Activated naive CD8-positive, alpha-beta T cell treated with anti-CD3 and anti-CD28 coated beads, Interleukin-2, amount 50 U/mL, for 24 hours (primary cell): ENCODE measurements around the gene ASCL1.
A peak's percentile ranks its signal among the peaks of the same experiment; 100 is the strongest.

Source experiments
- ATAC-seq: fragments of 150-1000 bp; cut with Tn5 transposase; one replicate; pipeline ENCODE4 v1.10.0; 2021
- DNase-seq: peaks from one replicate; pipeline ENCODE4 v3.0.0; 2021
- H3K27ac Mint-ChIP-seq: one replicate; pipeline ENCODE4 v1.8.0; 2021; ENCODE audit warnings: mild to moderate bottlenecking, mixed read lengths
- H3K27me3 Mint-ChIP-seq: one replicate; pipeline ENCODE4 v1.8.0; 2021; ENCODE audit warnings: mixed read lengths
- H3K36me3 Mint-ChIP-seq: one replicate; pipeline ENCODE4 v1.8.0; 2021; ENCODE audit warnings: low read depth, mixed read lengths
- H3K4me1 Mint-ChIP-seq: one replicate; pipeline ENCODE4 v1.8.0; 2021; ENCODE audit warnings: mixed read lengths
- H3K4me3 Mint-ChIP-seq: one replicate; pipeline ENCODE4 v1.8.0; 2021; ENCODE audit warnings: mild to moderate bottlenecking, moderate library complexity, mixed read lengths
- H3K9me3 Mint-ChIP-seq: one replicate; pipeline ENCODE4 v1.8.0; 2021; ENCODE audit warnings: mixed read lengths

Gene ASCL1

DNA sequence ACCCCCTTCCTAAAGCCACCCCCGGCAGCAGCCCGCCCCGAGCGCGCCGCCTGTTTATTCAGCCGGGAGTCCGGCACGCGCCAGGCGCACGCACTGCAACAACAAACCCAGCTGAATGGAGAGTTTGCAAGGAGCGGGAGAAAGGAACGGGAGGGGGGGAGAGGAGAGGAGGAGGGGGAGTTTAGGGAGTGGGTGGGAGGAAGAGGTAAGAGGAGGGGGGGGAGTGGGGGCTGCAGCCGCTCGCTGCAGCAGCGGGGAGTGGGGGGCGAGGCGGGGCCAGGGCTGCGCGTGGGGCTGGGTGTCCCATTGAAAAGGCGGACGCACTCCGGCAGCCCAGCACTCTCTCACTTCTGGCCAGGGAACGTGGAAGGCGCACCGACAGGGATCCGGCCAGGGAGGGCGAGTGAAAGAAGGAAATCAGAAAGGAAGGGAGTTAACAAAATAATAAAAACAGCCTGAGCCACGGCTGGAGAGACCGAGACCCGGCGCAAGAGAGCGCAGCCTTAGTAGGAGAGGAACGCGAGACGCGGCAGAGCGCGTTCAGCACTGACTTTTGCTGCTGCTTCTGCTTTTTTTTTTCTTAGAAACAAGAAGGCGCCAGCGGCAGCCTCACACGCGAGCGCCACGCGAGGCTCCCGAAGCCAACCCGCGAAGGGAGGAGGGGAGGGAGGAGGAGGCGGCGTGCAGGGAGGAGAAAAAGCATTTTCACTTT is at the start of gene ASCL1:
TSS of gene ASCL1 (plus strand) at position 336 of the 712 bp plus-strand sequence. CDS start 571 bp downstream, outside the sequence.
- no peak for ATAC-seq
- Mint-ChIP-seq H3K27me3 (peaks cover 87% of the 10 kb centered on the region), H3K36me3 (no peaks in the 10 kb centered on the region), H3K9me3 (no peaks in the 10 kb centered on the region), H3K27ac (no peak within 1 kb of the TSS), H3K4me1 (peaks cover 35% of the 10 kb centered on the region), H3K4me3 (peak within 1 kb of the TSS; percentile 74)
- DNase-seq = no peak

DNA sequence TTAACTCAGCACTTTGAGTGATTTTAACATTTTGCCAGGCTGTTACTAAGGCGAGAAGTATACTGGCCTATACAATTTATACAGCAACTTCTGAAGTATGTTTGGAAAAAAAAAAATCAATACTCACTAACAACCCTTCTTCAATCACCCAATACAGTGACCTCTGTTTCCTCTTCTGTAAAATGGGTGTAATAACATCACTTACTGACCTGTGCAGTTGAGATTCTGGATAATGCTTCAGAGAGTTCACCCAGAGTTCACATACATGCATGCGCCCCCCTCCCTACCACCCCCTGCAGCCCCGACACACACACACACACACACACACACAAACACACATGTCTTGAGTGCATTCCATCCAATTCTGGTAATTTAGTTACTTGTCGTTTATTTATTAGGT is 49.6 kb upstream of the ASCL1 start:
- no peak for ATAC-seq
- Mint-ChIP-seq H3K9me3 (no peaks in the 10 kb centered on the region), H3K27me3 (no peaks in the 10 kb centered on the region), H3K4me3 (no peak overlapping the region), H3K4me1 (no peaks in the 10 kb centered on the region), H3K36me3 (no peaks in the 10 kb centered on the region), H3K27ac (no peak overlapping the region)
- no peak for DNase-seq

DNA sequence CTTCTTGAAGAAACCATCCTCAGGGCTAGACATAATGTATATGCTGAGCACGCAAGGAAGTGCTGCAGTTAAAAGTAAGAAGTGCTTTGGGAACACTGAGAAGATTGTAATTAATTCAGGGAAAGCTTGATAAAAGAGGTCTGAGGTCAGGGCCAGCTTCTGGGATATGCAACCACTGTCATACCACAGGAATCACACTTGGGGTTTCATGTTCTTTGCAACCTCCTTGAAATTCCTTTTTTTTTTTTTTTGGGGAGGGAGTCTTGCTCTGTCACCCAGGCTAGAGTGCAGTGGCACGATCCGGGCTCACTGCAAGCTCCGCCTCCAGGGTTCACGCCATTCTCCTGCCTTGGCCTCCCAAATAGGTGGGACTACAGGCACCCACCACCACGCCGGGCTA is 47.3 kb upstream of the ASCL1 start:
- Mint-ChIP-seq H3K4me3 (no peak overlapping the region), H3K4me1 (no peaks in the 10 kb centered on the region), H3K27me3 (peaks cover 8% of the 10 kb centered on the region), H3K36me3 (no peaks in the 10 kb centered on the region), H3K9me3 (no peaks in the 10 kb centered on the region), H3K27ac (no peak overlapping the region)
- ATAC-seq (no peak), DNase-seq (no peak)

- peaks cover 8% of the 10 kb centered on the region for H3K27me3 Mint-ChIP-seq
- H3K36me3 Mint-ChIP-seq = no peaks in the 10 kb centered on the region
- no peak for ATAC-seq
- H3K9me3 Mint-ChIP-seq = no peaks in the 10 kb centered on the region
- no peaks in the 10 kb centered on the region for H3K4me1 Mint-ChIP-seq
- DNase-seq = no peak
- H3K27ac Mint-ChIP-seq = no peak overlapping the region
- no peak overlapping the region for H3K4me3 Mint-ChIP-seq
These were observed 46.7 kb upstream of the ASCL1 start for GRCh38 chr12:102910792-102911191.

GRCh38 chr12:102911320-102911719 is 46.2 kb upstream of the ASCL1 start:
- Mint-ChIP-seq H3K9me3 (no peaks in the 10 kb centered on the region), H3K4me3 (no peak overlapping the region), H3K4me1 (no peaks in the 10 kb centered on the region), H3K36me3 (no peaks in the 10 kb centered on the region), H3K27me3 (peaks cover 8% of the 10 kb centered on the region), H3K27ac (no peak overlapping the region)
- DNase-seq = no peak
- ATAC-seq = no peak

GRCh38 chr12:102912258-102912657 is 45.2 kb upstream of the ASCL1 start:
- Mint-ChIP-seq H3K9me3 (no peaks in the 10 kb centered on the region), H3K4me1 (no peaks in the 10 kb centered on the region)

GRCh38 chr12:102913453-102914226 is 43.8 kb upstream of the ASCL1 start:
- no peak for ATAC-seq
- Mint-ChIP-seq H3K9me3 (no peaks in the 10 kb centered on the region), H3K4me3 (no peak overlapping the region), H3K27me3 (peaks cover 12% of the 10 kb centered on the region), H3K27ac (no peak overlapping the region), H3K4me1 (no peaks in the 10 kb centered on the region), H3K36me3 (no peaks in the 10 kb centered on the region)
- no peak for DNase-seq

More at GRCh38 chr12:102912258-102912657, 45.2 kb upstream of the ASCL1 start:
- no peak for DNase-seq
- no peak for ATAC-seq
- no peaks in the 10 kb centered on the region for H3K36me3 Mint-ChIP-seq
- H3K27me3 Mint-ChIP-seq = peaks cover 10% of the 10 kb centered on the region
- no peak overlapping the region for H3K4me3 Mint-ChIP-seq
- H3K27ac Mint-ChIP-seq = no peak overlapping the region

DNA sequence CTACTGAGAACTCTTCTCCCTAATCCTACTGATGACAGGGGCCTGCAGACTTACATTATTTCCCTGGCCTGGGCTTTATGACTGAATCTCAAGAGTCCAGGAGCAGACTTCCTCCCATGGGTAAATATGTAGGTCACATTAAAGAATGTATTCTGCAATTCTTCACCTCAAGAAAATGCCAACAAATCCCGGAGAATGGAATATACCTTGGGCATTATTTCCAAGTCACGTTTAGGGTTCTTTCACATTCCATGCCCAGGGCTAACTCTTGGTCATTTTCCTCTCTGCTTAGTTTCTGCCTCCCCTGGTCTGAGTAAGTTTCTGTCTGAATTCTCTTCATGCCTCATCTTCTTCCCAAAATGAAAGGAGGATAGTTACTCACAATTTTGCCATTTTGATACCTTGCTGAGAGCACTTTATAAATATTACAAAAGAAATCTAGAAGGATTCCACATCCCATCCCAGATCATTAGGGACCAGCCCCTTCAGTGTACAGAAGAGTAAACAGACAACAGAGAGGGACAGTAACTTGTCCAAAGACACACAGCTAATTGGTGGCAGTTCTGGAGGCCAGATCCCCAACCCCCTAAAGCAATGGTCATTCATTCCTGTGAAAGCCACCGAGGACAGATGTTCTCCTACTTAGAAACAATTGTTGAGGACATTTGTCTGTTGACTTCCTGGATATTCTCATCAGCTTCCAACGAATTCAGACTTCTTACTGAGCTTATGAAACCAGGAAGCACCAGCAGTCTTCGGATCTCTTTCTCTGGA is 41.0 kb upstream of the ASCL1 start:
- Mint-ChIP-seq H3K27ac (no peak overlapping the region), H3K27me3 (peaks cover 14% of the 10 kb centered on the region), H3K4me1 (no peaks in the 10 kb centered on the region), H3K36me3 (no peaks in the 10 kb centered on the region), H3K9me3 (no peaks in the 10 kb centered on the region), H3K4me3 (no peak overlapping the region)
- no peak for ATAC-seq
- no peak for DNase-seq

DNA sequence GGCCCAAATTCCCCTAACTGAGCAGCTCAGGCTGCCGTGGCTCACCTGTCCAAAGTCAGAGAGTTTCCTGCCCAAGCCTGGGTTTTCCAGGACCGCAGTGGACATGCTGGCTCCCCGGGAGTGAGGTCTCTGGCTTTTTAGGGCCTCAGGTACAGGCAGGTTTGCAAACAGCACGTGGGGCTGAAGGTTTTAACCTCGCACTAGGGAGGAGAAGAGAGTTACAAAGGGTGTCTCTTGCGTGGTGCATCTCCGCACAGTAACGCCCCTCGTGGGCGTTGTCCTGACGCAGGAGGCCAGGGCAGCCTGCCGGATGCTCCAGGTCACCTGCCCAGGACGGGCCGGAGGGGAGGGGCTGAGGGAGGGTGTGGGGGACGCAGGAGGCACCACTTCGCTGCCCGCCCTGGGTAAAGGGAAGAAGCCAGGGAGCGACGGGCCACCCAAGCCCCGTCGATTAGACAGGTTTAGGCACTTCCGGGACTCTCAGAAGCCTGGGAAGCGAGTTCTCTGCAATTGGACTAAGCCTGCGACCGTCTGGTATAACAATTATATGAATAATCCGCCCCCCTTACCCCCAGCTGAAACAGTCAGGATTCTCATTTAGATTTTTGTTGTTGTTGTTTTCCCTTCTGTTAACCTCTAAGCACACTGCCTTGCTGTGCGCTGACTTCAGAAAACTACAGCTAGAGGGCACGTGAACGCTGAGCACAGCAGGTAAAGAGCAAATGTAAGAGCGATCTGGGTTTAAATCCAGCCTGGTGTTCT is 40.3 kb upstream of the ASCL1 start, which contains the start of gene PAH:
TSS of gene PAH (minus strand) at position 219 of the 762 bp plus-strand sequence. CDS start at position 105, 114 bp downstream.
- H3K4me1 Mint-ChIP-seq = no peaks in the 10 kb centered on the region
- H3K4me3 Mint-ChIP-seq = peak within 1 kb of the TSS; percentile 40
- H3K36me3 Mint-ChIP-seq = no peaks in the 10 kb centered on the region
- no peaks in the 10 kb centered on the region for H3K9me3 Mint-ChIP-seq
- DNase-seq = peak; percentile 14
- peak; percentile 28 for ATAC-seq
- peaks cover 18% of the 10 kb centered on the region for H3K27me3 Mint-ChIP-seq
- no peak within 1 kb of the TSS for H3K27ac Mint-ChIP-seq

DNA sequence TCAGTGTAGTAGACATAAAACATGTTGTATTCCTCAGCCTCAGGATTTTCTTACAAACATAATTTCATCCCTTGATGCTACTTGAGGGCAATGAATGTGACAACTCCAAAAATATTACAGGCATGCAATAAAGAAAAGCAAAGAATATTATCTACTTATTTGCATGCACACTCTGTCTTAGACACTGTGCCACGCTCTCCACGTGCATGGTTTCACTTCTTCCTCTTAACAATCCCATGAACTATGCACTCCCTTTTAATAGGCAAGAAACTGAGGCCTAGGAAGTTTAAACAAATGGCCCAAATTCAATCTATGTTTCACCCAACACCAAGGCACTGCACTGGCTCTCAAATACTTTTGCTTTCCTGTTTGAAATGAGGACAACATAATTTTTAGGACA is 38.6 kb upstream of the ASCL1 start:
- DNase-seq (no peak), ATAC-seq (no peak)
- no peak overlapping the region for H3K27ac Mint-ChIP-seq
- no peak overlapping the region for H3K4me3 Mint-ChIP-seq
- no peaks in the 10 kb centered on the region for H3K36me3 Mint-ChIP-seq
- H3K9me3 Mint-ChIP-seq = no peaks in the 10 kb centered on the region
- no peaks in the 10 kb centered on the region for H3K4me1 Mint-ChIP-seq
- peaks cover 18% of the 10 kb centered on the region for H3K27me3 Mint-ChIP-seq

DNA sequence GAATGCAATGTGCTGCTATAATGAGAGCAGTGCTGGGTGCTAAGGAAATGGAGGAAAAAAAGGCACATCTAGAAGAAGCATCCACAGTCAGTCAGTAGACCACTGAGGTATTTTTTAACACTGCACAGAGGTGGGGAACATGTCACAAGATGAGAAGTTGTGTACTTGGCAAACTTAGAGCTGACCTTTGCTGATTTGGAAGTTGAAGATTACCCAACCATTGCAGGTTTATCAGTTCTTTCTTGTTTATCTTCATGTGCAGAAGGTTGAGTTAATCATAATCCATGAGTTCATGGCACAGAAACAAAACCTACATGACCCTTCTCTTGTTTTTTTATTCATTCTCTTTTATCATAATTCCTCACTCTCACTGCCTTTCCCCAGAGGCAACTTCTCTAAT is 37.2 kb upstream of the ASCL1 start:
- Mint-ChIP-seq H3K4me1 (no peaks in the 10 kb centered on the region), H3K9me3 (no peaks in the 10 kb centered on the region), H3K27ac (no peak overlapping the region), H3K27me3 (peaks cover 13% of the 10 kb centered on the region), H3K36me3 (no peaks in the 10 kb centered on the region), H3K4me3 (no peak overlapping the region)
- ATAC-seq (no peak), DNase-seq (no peak)

DNA sequence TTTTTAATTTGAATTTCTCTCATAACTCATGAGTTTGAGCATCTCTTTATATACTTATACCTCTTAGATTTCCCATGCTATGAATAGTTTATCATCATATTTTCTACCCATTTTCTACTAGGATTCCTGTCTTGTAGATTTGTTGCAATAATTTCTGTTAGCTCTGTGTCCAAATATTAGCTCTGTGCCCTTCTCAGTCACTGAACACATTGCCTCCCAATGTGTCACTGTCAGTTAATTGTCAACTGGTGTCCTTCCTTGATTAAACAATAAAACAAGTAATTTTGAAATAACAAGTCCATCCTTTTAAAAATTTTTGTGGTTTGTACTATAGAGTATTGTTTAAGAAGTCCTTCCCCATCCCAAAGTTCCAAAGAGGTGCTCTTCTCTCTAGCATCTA is 36.2 kb upstream of the ASCL1 start:
- ATAC-seq (no peak), DNase-seq (no peak)
- Mint-ChIP-seq H3K4me3 (no peak overlapping the region), H3K27ac (no peak overlapping the region), H3K4me1 (no peaks in the 10 kb centered on the region), H3K9me3 (no peaks in the 10 kb centered on the region), H3K36me3 (no peaks in the 10 kb centered on the region), H3K27me3 (peaks cover 16% of the 10 kb centered on the region)

GRCh38 chr12:102927220-102927619 is 30.3 kb upstream of the ASCL1 start:
- H3K27me3 Mint-ChIP-seq = peaks cover 22% of the 10 kb centered on the region
- no peaks in the 10 kb centered on the region for H3K4me1 Mint-ChIP-seq
- no peak overlapping the region for H3K4me3 Mint-ChIP-seq
- peaks cover 4% of the 10 kb centered on the region for H3K9me3 Mint-ChIP-seq
- DNase-seq = no peak
- no peaks in the 10 kb centered on the region for H3K36me3 Mint-ChIP-seq
- no peak overlapping the region for H3K27ac Mint-ChIP-seq
- ATAC-seq = no peak

DNA sequence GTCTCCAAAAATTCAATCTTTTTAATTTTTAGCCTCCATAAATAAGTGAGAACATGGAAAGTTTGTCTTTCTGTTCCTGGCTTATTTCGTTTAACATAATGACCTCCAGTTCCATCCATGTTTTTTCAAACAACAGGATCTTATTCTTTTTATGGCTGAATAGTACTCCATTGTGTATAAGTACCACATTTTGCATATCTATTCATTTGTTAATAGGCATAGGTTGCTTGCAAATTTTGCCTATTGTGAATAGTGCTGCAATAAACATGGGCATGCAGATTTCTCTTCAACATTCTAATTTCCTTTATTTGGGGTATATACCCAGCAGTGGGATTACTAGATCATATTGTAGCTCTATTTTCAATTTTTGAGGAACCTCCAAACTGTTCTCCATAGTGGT is 24.3 kb upstream of the ASCL1 start:
- Mint-ChIP-seq H3K4me1 (no peaks in the 10 kb centered on the region), H3K27ac (no peak overlapping the region), H3K4me3 (no peak overlapping the region), H3K9me3 (peaks cover 4% of the 10 kb centered on the region), H3K27me3 (peaks cover 23% of the 10 kb centered on the region), H3K36me3 (no peaks in the 10 kb centered on the region)
- no peak for ATAC-seq
- DNase-seq = no peak
